HG02798 (cell line): ENCODE results near the gene CACNA1H.
"Not testable (repeated sequence)": the region's sequence is repeated elsewhere in the genome, so short reads cannot be mapped to it uniquely, and the experiment has no call there.

Experiments
- ATAC-seq: cut with Tn5 transposase; IDR thresholded peaks from one replicate; pipeline ENCODE4 v1.9.1; 2021; ENCODE audit warnings: mild to moderate bottlenecking; ENCODE audit not compliant: unreplicated experiment, poor library complexity

CACNA1H gene

GRCh38 chr16:1260101-1260680 is 107.3 kb downstream of the CACNA1H start:
- no peak for ATAC-seq

GRCh38 chr16:1261131-1261892 is 108.4 kb downstream of the CACNA1H start:
- no peak for ATAC-seq

- no peak for ATAC-seq
Measured at GRCh38 chr16:1262210-1262845, 109.4 kb downstream of the CACNA1H start.

- no peak for ATAC-seq
Measured at GRCh38 chr16:1262846-1263221, 109.9 kb downstream of the CACNA1H start.

GRCh38 chr16:1263591-1264344 is 110.9 kb downstream of the CACNA1H start:
- no peak for ATAC-seq

- ATAC-seq, result no peak
Measured at GRCh38 chr16:1264345-1265089, 111.6 kb downstream of the CACNA1H start.

GRCh38 chr16:1265090-1265630 is 112.3 kb downstream of the CACNA1H start:
- no peak for ATAC-seq

- no peak for ATAC-seq
Measured at GRCh38 chr16:1265826-1266225, 112.9 kb downstream of the CACNA1H start.

GRCh38 chr16:1269418-1269817 is 116.5 kb downstream of the CACNA1H start:
- ATAC-seq, result not testable (repeated sequence)

- no peak for ATAC-seq
Measured at GRCh38 chr16:1271380-1271723, 118.4 kb downstream of the CACNA1H start.
